Liver (tissue), 9 donors: Measurements from ENCODE around the gene IQSEC2. TPM values are rescaled to one million over a fixed set of nuclear protein-coding genes. Genes with fewer than 3 reads are reported as not detected.

ENCODE experiments used
- DNase-seq: peaks from one replicate; pipeline ENCODE4 v3.0.0-alpha.2; 2017; ENCODE audit warnings: low spot score
- H3K27ac ChIP-seq, 2 donors: one replicate each; pipeline ENCODE4 v1.7.0; 2013; ENCODE audit warnings: inconsistent platforms in 2 of 2, low read length in 2 of 2, control low read depth in 1 of 2, low read depth in 1 of 2, mild to moderate bottlenecking in 1 of 2
- H3K27me3 ChIP-seq, 4 donors: one replicate each; pipeline versions ENCODE4 v1.6.1 to v1.7.0; 2013; ENCODE audit warnings: low read length in 3 of 4, inconsistent platforms in 1 of 4, mild to moderate bottlenecking in 1 of 4, moderate library complexity in 1 of 4; ENCODE audit not compliant: control insufficient read depth in 4 of 4, insufficient read depth in 4 of 4
- H3K36me3 ChIP-seq, 4 donors: one replicate each; pipeline versions ENCODE4 v1.6.1 to v1.7.0; 2013; ENCODE audit warnings: low read length in 3 of 4, mild to moderate bottlenecking in 3 of 4, low read depth in 1 of 4, moderate library complexity in 1 of 4; ENCODE audit not compliant: control insufficient read depth in 4 of 4, insufficient read depth in 3 of 4
- H3K4me1 ChIP-seq, 4 donors: one replicate each; pipeline versions ENCODE4 v1.6.1 to v1.7.0; 2013; ENCODE audit warnings: low read length in 3 of 4, mild to moderate bottlenecking in 3 of 4, moderate library complexity in 1 of 4; ENCODE audit not compliant: control insufficient read depth in 4 of 4, insufficient read depth in 4 of 4
- H3K4me3 ChIP-seq, 3 donors: one replicate each; pipeline versions ENCODE4 v1.6.1 to v1.7.0; 2013; ENCODE audit warnings: low read length in 3 of 3, control low read depth in 1 of 3, low read depth in 1 of 3, mild to moderate bottlenecking in 1 of 3
- H3K9ac ChIP-seq, 2 donors: one replicate each; pipeline ENCODE4 v1.7.0; 2013; ENCODE audit warnings: low read length in 2 of 2, mild to moderate bottlenecking in 2 of 2, moderate library complexity in 2 of 2, control low read depth in 1 of 2, low read depth in 1 of 2
- H3K9me3 ChIP-seq, 4 donors: one replicate each; pipeline versions ENCODE4 v1.6.1 to v1.7.0; 2013; ENCODE audit warnings: low read length in 3 of 4; ENCODE audit not compliant: control insufficient read depth in 4 of 4
- CTCF ChIP-seq: fragments of 150-350 bp; IDR thresholded peaks from 2 replicates; pipeline ENCODE4 v1.5.1; 2017; ENCODE audit warnings: improper control_type of control experiment, low read depth, low read length; ENCODE audit not compliant: missing input control
- EGR1 ChIP-seq, 2 donors: IDR thresholded peaks; 2 replicates each; pipeline ENCODE4 v1.6.1; 2016 to 2018; ENCODE audit warnings: antibody characterized with exemption in 2 of 2, low read depth in 2 of 2
- FOXA1 ChIP-seq: IDR thresholded peaks from 2 replicates; pipeline ENCODE4 v1.6.1; 2016; ENCODE audit warnings: antibody characterized with exemption
- FOXA2 ChIP-seq: IDR thresholded peaks from 2 replicates; pipeline ENCODE4 v1.6.1; 2016; ENCODE audit warnings: antibody characterized with exemption
- GABPA ChIP-seq, 2 donors: IDR thresholded peaks in 1 of 2; conservative IDR thresholded peaks in 1 of 2; 2 replicates each; pipeline ENCODE4 v1.6.1; 2016; ENCODE audit warnings: antibody characterized with exemption in 2 of 2, mild to moderate bottlenecking in 1 of 2, moderate library complexity in 1 of 2
- HNF4A ChIP-seq, 2 donors: conservative IDR thresholded peaks; 2 replicates each; pipeline ENCODE4 v1.6.1; 2016; ENCODE audit warnings: antibody characterized with exemption in 2 of 2, mild to moderate bottlenecking in 2 of 2
- HNF4G ChIP-seq: IDR thresholded peaks from 2 replicates; pipeline ENCODE4 v1.6.1; 2016; ENCODE audit warnings: antibody characterized with exemption
- JUND ChIP-seq, 2 donors: IDR thresholded peaks; 2 replicates each; pipeline ENCODE4 v1.6.1; 2016; ENCODE audit warnings: antibody characterized with exemption in 2 of 2
- NR2F2 ChIP-seq: IDR thresholded peaks from 2 replicates; pipeline ENCODE4 v1.6.1; 2016; ENCODE audit warnings: antibody characterized with exemption
- RAD21 ChIP-seq, 2 donors: IDR thresholded peaks; 2 replicates each; pipeline ENCODE4 v1.6.1; 2016; ENCODE audit warnings: antibody characterized with exemption in 2 of 2, mild to moderate bottlenecking in 2 of 2
- RXRA ChIP-seq, 2 donors: IDR thresholded peaks; 2 replicates each; pipeline ENCODE4 v1.6.1; 2017 to 2018; ENCODE audit warnings: antibody characterized with exemption in 2 of 2, mild to moderate bottlenecking in 1 of 2
- TAF1 ChIP-seq: conservative IDR thresholded peaks from 2 replicates; pipeline ENCODE4 v1.6.1; 2016; ENCODE audit warnings: antibody characterized with exemption, mild to moderate bottlenecking
- YY1 ChIP-seq: IDR thresholded peaks from 2 replicates; pipeline ENCODE4 v1.6.1; 2016; ENCODE audit warnings: antibody characterized with exemption, mild to moderate bottlenecking
- WGBS: extraction: QIAGEN DNeasy Blood & Tissue Kit; methylation state at CpG from one replicate; pipeline ENCODE4 v1.1.7; 2013; 5-methylcytosine and 5-hydroxymethylcytosine counted together
- polyA plus RNA-seq, 2 donors: library from polyadenylated mRNA; stranded (reverse) in 1 of 2; unstranded in 1 of 2; fragments of 200-250 nt in 1 of 2; fragments of >200 nt in 1 of 2; fragmentation: Nextera tagmentation in 1 of 2; extraction: Ambion mirVana in 1 of 2; gene quantifications; one replicate each; pipeline versions ENCODE4 v1.2.1 to v1.2.3, GENCODE V29; 2013 to 2015
- total RNA-seq, 2 donors: library from RNA; depleted of rRNA; stranded (reverse); fragments of >200 nt; gene quantifications; one replicate each; pipeline ENCODE4 v1.2.3, GENCODE V29; 2014
- TF ChIP-seq, protein P1 (sequence below): IDR thresholded peaks from 2 replicates; pipeline ENCODE4 v1.6.1; 2016; ENCODE audit warnings: antibody characterized with exemption
- TF ChIP-seq, protein P2 (sequence below): IDR thresholded peaks from 2 replicates; pipeline ENCODE4 v1.6.1; 2016; ENCODE audit warnings: antibody characterized with exemption
- TF ChIP-seq, protein P3 (sequence below): IDR thresholded peaks from 2 replicates; pipeline ENCODE4 v1.6.1; 2016; ENCODE audit warnings: antibody characterized with exemption
- TF ChIP-seq, protein P4 (sequence below): IDR thresholded peaks from 2 replicates; pipeline ENCODE4 v1.6.1; 2016; ENCODE audit warnings: antibody characterized with exemption, mild to moderate bottlenecking
- donor health status: healthy.
- donor health status: healthy.
- donor health status: healthy.
- donor health status: healthy.
- donor health status: healthy.

IQSEC2 gene
- total and polyA plus RNA-seq, 4 donors, result 0.40 to 2.1 (median 1.4) TPM

GRCh38 chrX:53305219-53305995 lies 24.0 kb upstream of the IQSEC2 start:
- no peaks in the 10 kb centered on the region for H3K4me1 ChIP-seq
- H3K36me3 ChIP-seq, result no peaks in the 10 kb centered on the region
- H3K9me3 ChIP-seq, result no peaks in the 10 kb centered on the region
- DNase-seq, result no peak
- WGBS, result 95% methylated on average over 8 of the region's 8 CpGs
- H3K27ac ChIP-seq, result no peak overlapping the region
- TF ChIP-seq EGR1 (IDR thresholded peaks at IDR 0.05; ENCODE audit: low read depth in 2 of 2) (no peak), CTCF (no peak), FOXA1 (no peak), GABPA (IDR thresholded peaks at IDR 0.05 in 1 of 2, conservative IDR thresholded peaks at IDR 0.05 in 1 of 2) (no peak), FOXA2 (no peak), TAF1 (no peak), HNF4G (no peak), YY1 (no peak), RAD21 (IDR thresholded peaks at IDR 0.05) (no peak), RXRA (IDR thresholded peaks at IDR 0.05) (no peak), HNF4A (conservative IDR thresholded peaks at IDR 0.05) (no peak), JUND (IDR thresholded peaks at IDR 0.05) (no peak), NR2F2 (no peak)
- TF ChIP-seq, protein P1, sequence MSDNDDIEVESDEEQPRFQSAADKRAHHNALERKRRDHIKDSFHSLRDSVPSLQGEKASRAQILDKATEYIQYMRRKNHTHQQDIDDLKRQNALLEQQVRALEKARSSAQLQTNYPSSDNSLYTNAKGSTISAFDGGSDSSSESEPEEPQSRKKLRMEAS, result no peak
- TF ChIP-seq, protein P2, sequence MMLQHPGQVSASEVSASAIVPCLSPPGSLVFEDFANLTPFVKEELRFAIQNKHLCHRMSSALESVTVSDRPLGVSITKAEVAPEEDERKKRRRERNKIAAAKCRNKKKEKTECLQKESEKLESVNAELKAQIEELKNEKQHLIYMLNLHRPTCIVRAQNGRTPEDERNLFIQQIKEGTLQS, result no peak
- TF ChIP-seq, protein P3, sequence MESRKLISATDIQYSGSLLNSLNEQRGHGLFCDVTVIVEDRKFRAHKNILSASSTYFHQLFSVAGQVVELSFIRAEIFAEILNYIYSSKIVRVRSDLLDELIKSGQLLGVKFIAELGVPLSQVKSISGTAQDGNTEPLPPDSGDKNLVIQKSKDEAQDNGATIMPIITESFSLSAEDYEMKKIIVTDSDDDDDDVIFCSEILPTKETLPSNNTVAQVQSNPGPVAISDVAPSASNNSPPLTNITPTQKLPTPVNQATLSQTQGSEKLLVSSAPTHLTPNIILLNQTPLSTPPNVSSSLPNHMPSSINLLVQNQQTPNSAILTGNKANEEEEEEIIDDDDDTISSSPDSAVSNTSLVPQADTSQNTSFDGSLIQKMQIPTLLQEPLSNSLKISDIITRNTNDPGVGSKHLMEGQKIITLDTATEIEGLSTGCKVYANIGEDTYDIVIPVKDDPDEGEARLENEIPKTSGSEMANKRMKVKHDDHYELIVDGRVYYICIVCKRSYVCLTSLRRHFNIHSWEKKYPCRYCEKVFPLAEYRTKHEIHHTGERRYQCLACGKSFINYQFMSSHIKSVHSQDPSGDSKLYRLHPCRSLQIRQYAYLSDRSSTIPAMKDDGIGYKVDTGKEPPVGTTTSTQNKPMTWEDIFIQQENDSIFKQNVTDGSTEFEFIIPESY, result no peak
- TF ChIP-seq, protein P4, sequence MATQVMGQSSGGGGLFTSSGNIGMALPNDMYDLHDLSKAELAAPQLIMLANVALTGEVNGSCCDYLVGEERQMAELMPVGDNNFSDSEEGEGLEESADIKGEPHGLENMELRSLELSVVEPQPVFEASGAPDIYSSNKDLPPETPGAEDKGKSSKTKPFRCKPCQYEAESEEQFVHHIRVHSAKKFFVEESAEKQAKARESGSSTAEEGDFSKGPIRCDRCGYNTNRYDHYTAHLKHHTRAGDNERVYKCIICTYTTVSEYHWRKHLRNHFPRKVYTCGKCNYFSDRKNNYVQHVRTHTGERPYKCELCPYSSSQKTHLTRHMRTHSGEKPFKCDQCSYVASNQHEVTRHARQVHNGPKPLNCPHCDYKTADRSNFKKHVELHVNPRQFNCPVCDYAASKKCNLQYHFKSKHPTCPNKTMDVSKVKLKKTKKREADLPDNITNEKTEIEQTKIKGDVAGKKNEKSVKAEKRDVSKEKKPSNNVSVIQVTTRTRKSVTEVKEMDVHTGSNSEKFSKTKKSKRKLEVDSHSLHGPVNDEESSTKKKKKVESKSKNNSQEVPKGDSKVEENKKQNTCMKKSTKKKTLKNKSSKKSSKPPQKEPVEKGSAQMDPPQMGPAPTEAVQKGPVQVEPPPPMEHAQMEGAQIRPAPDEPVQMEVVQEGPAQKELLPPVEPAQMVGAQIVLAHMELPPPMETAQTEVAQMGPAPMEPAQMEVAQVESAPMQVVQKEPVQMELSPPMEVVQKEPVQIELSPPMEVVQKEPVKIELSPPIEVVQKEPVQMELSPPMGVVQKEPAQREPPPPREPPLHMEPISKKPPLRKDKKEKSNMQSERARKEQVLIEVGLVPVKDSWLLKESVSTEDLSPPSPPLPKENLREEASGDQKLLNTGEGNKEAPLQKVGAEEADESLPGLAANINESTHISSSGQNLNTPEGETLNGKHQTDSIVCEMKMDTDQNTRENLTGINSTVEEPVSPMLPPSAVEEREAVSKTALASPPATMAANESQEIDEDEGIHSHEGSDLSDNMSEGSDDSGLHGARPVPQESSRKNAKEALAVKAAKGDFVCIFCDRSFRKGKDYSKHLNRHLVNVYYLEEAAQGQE, result no peak
- H3K4me3 ChIP-seq, result no peak overlapping the region
- no peaks in the 10 kb centered on the region for H3K27me3 ChIP-seq
- H3K9ac ChIP-seq, result no peak overlapping the region
